Smooth muscle cell (in vitro differentiated cells): ENCODE results near the gene IGFBP3. TPM values are rescaled to one million over a fixed set of nuclear protein-coding genes. Genes with fewer than 3 reads are reported as not detected.
"Not testable (repeated sequence)": the region's sequence is repeated elsewhere in the genome, so short reads cannot be mapped to it uniquely, and the experiment has no call there.

ENCODE experiments used
- DNase-seq: peaks from one replicate; lab custom pipeline; 2025; ENCODE audit not compliant: unreplicated experiment; lab: John Stamatoyannopoulos, UW
- H2AFZ ChIP-seq: fragments of 200-600 bp; sonication (generic); 2 replicates; pipeline ENCODE4 v1.6.0; 2016; ENCODE audit warnings: antibody characterized with exemption, low read depth, mild to moderate bottlenecking
- H3F3A ChIP-seq: fragments of 200-600 bp; sonication (generic); 2 replicates; pipeline ENCODE4 v1.6.0; 2017; ENCODE audit warnings: antibody characterized with exemption, low read depth
- H3K27ac ChIP-seq: fragments of 200-600 bp; sonication (generic); 2 replicates; pipeline ENCODE4 v1.5.1; 2016; ENCODE audit warnings: low read depth, mild to moderate bottlenecking
- H3K27me3 ChIP-seq: fragments of 200-600 bp; sonication (generic); 2 replicates; pipeline ENCODE4 v1.6.1; 2016; ENCODE audit warnings: low read depth, mild to moderate bottlenecking
- H3K36me3 ChIP-seq: fragments of 200-600 bp; sonication (generic); 2 replicates; pipeline ENCODE4 v1.5.1; 2016; ENCODE audit warnings: low read depth
- H3K4me1 ChIP-seq: fragments of 200-600 bp; sonication (generic); 2 replicates; pipeline ENCODE4 v1.5.1; 2016; ENCODE audit warnings: low read depth
- H3K4me2 ChIP-seq: fragments of 200-600 bp; sonication (generic); 2 replicates; pipeline ENCODE4 v1.6.0; 2016; ENCODE audit warnings: mild to moderate bottlenecking
- H3K4me3 ChIP-seq: fragments of 200-600 bp; sonication (generic); 2 replicates; pipeline ENCODE4 v1.5.1; 2016; ENCODE audit warnings: mild to moderate bottlenecking
- H3K79me2 ChIP-seq: fragments of 200-600 bp; sonication (generic); 2 replicates; pipeline ENCODE4 v1.6.0; 2016; ENCODE audit warnings: low read depth, mild to moderate bottlenecking
- H3K9ac ChIP-seq: fragments of 200-600 bp; sonication (generic); 2 replicates; pipeline ENCODE4 v1.6.0; 2016; ENCODE audit warnings: low read depth
- H3K9me3 ChIP-seq: fragments of 200-600 bp; sonication (generic); replicated peaks from 2 replicates; pipeline ENCODE4 v1.5.1; 2016; ENCODE audit warnings: low read depth
- H4K20me1 ChIP-seq: fragments of 200-600 bp; sonication (generic); 2 replicates; pipeline ENCODE4 v1.6.0; 2016; ENCODE audit warnings: low read depth
- WGBS: methylation state at CpG from one replicate; pipeline ENCODE4 v1.1.7; 2016; ENCODE audit warnings: low lambda C conversion rate; 5-methylcytosine and 5-hydroxymethylcytosine counted together
- polyA plus RNA-seq: library from polyadenylated mRNA; unstranded; fragments of >200 nt; fragmentation: Nextera tagmentation; extraction: Ambion mirVana; gene quantifications from 2 replicates; pipeline ENCODE4 v1.2.1, GENCODE V29; 2016
- total RNA-seq: library from RNA; depleted of rRNA; stranded (reverse); fragments of >200 nt; gene quantifications from 2 replicates; pipeline ENCODE4 v1.2.3, GENCODE V29; 2014
- TF ChIP-seq, protein P1 (sequence below): fragments of 200-600 bp; sonication (generic); IDR thresholded peaks from 2 replicates; pipeline ENCODE4 v1.5.1; 2017; ENCODE audit warnings: borderline replicate concordance, mild to moderate bottlenecking, antibody characterized with exemption; ENCODE audit not compliant: insufficient read depth, poor library complexity, severe bottlenecking

Gene IGFBP3
- total and polyA plus RNA-seq, 2 experiments from 2014 or later, result 1,956 to 4,025 TPM

DNA sequence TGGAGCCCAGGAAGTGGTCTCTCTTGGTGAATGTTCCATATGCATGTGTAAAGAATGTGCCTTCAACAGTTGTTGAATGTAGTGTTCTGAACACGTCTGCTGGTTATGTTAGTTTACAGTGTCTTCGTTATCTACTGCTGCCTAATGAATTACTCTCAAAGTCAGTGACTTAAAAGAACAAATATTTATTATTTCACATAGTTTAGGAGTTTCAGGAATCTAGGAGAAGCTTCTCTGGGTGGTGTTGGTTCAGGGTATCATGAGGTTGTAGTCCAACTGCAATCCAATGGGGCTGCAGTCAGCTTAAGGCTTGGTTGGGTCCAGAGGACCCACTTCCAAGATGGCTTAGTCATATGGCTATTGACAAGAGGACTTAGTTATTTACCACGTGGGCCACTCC, 36.6 kb upstream of the IGFBP3 start:
- H3K79me2 ChIP-seq, result no peaks in the 10 kb centered on the region
- no peak overlapping the region for H2AFZ ChIP-seq
- 62% methylated on average over 3 of the region's 3 CpGs for WGBS
- H3F3A ChIP-seq, result no peaks in the 10 kb centered on the region
- H3K4me1 ChIP-seq, result no peaks in the 10 kb centered on the region
- DNase-seq, result no peak
- no peaks in the 10 kb centered on the region for H4K20me1 ChIP-seq
- H3K27ac ChIP-seq, result peak overlapping the region; percentile 43
- H3K4me2 ChIP-seq, result no peak overlapping the region
- H3K9me3 ChIP-seq, result no peaks in the 10 kb centered on the region
- TF ChIP-seq, protein P1, sequence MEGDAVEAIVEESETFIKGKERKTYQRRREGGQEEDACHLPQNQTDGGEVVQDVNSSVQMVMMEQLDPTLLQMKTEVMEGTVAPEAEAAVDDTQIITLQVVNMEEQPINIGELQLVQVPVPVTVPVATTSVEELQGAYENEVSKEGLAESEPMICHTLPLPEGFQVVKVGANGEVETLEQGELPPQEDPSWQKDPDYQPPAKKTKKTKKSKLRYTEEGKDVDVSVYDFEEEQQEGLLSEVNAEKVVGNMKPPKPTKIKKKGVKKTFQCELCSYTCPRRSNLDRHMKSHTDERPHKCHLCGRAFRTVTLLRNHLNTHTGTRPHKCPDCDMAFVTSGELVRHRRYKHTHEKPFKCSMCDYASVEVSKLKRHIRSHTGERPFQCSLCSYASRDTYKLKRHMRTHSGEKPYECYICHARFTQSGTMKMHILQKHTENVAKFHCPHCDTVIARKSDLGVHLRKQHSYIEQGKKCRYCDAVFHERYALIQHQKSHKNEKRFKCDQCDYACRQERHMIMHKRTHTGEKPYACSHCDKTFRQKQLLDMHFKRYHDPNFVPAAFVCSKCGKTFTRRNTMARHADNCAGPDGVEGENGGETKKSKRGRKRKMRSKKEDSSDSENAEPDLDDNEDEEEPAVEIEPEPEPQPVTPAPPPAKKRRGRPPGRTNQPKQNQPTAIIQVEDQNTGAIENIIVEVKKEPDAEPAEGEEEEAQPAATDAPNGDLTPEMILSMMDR, result no peak
- no peaks in the 10 kb centered on the region for H3K27me3 ChIP-seq
- no peak overlapping the region for H3K4me3 ChIP-seq
- peaks cover 7% of the 10 kb centered on the region for H3K36me3 ChIP-seq
- H3K9ac ChIP-seq, result no peak overlapping the region

DNA sequence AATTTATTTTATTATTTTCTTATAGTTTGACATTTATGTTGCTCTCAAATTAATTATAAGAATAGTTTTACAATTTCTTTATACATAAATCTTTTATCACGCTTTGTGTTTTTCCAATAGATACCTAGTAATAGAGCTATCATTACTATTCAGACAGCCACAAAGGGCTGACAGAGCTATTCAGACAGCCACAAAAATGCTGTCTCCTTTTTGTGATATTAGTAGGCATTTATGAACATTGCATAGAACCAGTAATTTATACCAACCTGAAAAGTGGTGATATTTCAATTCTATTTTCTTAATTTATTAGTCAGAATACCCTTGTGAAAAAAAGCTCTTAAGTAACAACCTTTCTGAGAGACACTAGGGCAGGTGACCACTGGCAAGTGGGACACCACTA, 34.2 kb upstream of the IGFBP3 start:
- no peaks in the 10 kb centered on the region for H3K9me3 ChIP-seq
- H4K20me1 ChIP-seq, result no peaks in the 10 kb centered on the region
- no peaks in the 10 kb centered on the region for H3K4me1 ChIP-seq
- DNase-seq, result no peak
- TF ChIP-seq, protein P1, result no peak
- H3K27me3 ChIP-seq, result no peaks in the 10 kb centered on the region
- peak overlapping the region; percentile 94 for H3K27ac ChIP-seq
- no peaks in the 10 kb centered on the region for H3K79me2 ChIP-seq
- peak overlapping the region; percentile 76 for H3K9ac ChIP-seq
- H3K36me3 ChIP-seq, result peaks cover 7% of the 10 kb centered on the region
- 35% methylated on average over 1 of the region's 1 CpG for WGBS
- no peaks in the 10 kb centered on the region for H3F3A ChIP-seq
- H3K4me3 ChIP-seq, result no peak overlapping the region
- H2AFZ ChIP-seq, result no peak overlapping the region
- H3K4me2 ChIP-seq, result peak overlapping the region; percentile 28

DNA sequence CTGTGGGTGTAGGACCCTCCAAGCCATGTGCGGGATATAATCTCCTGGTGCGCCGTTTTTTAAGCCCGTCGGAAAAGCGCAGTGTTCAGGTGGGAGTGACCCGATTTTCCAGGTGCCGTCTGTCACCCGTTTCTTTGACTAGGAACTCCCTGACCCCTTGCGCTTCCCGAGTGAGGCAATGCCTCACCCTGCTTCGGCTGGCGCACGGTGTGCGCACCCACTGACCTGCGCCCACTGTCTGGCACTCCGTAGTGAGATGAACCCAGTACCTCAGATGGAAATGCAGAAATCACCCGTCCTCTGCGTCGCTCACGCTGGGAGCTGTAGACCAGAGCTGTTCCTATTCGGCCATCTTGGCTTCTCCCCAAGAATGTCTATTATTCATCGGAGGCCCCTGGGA, 32.0 kb upstream of the IGFBP3 start:
- H3K4me2 ChIP-seq, H4K20me1 ChIP-seq, H3K36me3 ChIP-seq, H3K27me3 ChIP-seq, H3K9ac ChIP-seq, DNase-seq, H3K9me3 ChIP-seq, H3K79me2 ChIP-seq, H2AFZ ChIP-seq, H3F3A ChIP-seq, H3K4me1 ChIP-seq, H3K4me3 ChIP-seq, H3K27ac ChIP-seq: not testable (repeated sequence)
- WGBS, result 99% methylated on average over 21 of the region's 23 CpGs

DNA sequence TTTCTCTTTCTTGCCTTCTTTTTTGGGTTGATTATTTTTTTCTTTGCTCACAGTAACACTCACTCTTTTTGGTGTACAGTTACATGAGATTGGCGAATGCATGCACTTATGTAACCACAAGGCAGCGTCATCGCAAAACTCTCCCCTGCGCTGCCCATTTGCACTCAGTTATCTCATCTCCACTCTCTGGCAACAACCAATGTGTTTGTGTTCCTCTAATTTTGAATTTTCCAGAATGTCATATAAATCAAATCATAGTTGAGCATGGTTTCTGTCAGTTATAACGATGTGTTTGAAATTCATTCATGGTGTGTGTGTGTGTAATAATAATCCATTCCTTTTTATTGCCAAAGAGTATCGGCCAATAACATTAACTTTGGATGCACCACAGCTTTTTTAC, 23.0 kb upstream of the IGFBP3 start:
- Histone ChIP-seq H4K20me1 (no peaks in the 10 kb centered on the region), H3K9ac (no peak overlapping the region), H3F3A (no peaks in the 10 kb centered on the region), H3K27ac (peak overlapping the region; percentile 28), H3K79me2 (no peaks in the 10 kb centered on the region), H3K4me1 (no peaks in the 10 kb centered on the region), H3K27me3 (no peaks in the 10 kb centered on the region), H3K36me3 (no peaks in the 10 kb centered on the region), H2AFZ (no peak overlapping the region), H3K4me2 (no peak overlapping the region), H3K4me3 (no peak overlapping the region), H3K9me3 (no peaks in the 10 kb centered on the region)
- 86% methylated on average over 6 of the region's 6 CpGs for WGBS
- no peak for DNase-seq
- TF ChIP-seq, protein P1, result no peak
